Measurements from ENCODE around the gene EXOSC5.
A peak's percentile ranks its signal among the peaks of the same experiment; 100 is the strongest.
"Not testable (repeated sequence)": the region's sequence is repeated elsewhere in the genome, so short reads cannot be mapped to it uniquely, and the experiment has no call there.

The EXOSC5 gene

DNA sequence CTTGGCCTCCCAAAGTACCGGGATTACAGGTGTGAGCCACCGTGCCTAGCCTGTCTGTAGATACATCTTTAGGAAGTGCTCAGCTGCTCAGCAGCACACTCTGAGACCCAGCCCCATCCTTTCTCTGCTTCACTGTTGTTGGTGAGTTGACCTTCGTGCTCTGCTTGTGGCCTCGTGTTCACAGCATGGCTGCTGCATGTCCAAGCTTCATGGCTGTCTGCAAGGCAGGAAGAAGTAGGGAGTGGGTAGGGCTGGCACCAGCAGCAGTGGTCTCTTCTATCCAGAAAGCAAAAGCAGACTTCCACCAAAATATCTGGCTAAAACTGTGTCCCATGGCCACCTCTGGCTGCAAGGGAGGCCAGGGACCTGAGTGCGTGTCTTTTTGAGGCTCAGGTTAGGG is 15.8 kb upstream of the EXOSC5 start:
- TF ChIP-seq, protein P1, sequence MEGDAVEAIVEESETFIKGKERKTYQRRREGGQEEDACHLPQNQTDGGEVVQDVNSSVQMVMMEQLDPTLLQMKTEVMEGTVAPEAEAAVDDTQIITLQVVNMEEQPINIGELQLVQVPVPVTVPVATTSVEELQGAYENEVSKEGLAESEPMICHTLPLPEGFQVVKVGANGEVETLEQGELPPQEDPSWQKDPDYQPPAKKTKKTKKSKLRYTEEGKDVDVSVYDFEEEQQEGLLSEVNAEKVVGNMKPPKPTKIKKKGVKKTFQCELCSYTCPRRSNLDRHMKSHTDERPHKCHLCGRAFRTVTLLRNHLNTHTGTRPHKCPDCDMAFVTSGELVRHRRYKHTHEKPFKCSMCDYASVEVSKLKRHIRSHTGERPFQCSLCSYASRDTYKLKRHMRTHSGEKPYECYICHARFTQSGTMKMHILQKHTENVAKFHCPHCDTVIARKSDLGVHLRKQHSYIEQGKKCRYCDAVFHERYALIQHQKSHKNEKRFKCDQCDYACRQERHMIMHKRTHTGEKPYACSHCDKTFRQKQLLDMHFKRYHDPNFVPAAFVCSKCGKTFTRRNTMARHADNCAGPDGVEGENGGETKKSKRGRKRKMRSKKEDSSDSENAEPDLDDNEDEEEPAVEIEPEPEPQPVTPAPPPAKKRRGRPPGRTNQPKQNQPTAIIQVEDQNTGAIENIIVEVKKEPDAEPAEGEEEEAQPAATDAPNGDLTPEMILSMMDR (IDR thresholded peaks at IDR 0.05; ENCODE audit: low read depth, low read length) = no peak
- TF ChIP-seq POLR2A (IDR thresholded peaks at IDR 0.05; ENCODE audit: extremely low read depth, insufficient read length) = no peak
- TF ChIP-seq, protein P2, sequence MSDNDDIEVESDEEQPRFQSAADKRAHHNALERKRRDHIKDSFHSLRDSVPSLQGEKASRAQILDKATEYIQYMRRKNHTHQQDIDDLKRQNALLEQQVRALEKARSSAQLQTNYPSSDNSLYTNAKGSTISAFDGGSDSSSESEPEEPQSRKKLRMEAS (IDR thresholded peaks at IDR 0.05; ENCODE audit: low read depth, low read length) = no peak
- no peak for TF ChIP-seq MYC (IDR thresholded peaks at IDR 0.05; ENCODE audit: low read depth, low read length)
- no peak overlapping the region for H3K4me3 ChIP-seq (ENCODE audit: low read depth, low read length)
- no peak for DNase-seq (ENCODE audit: low read depth)

DNA sequence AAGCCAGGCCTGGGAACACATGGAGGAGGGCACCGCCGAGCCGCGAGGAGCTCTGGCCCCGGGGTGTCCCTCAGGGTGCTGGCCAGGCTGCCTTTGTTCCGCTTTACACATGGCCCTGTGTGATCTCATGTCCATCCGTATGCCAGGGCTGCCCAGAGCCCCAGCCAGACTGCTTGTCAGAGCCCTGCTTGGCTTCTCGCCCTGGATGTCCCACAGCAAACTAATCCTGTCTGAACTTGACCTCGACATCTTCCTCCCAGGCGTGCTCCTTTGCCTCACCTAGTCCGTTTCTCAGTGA is 14.8 kb upstream of the EXOSC5 start:
- DNase-seq (ENCODE audit: low read depth) = no peak
- TF ChIP-seq, protein P2 (IDR thresholded peaks at IDR 0.05; ENCODE audit: low read depth, low read length) = no peak
- TF ChIP-seq, protein P1 (IDR thresholded peaks at IDR 0.05; ENCODE audit: low read depth, low read length) = no peak
- TF ChIP-seq POLR2A (IDR thresholded peaks at IDR 0.05; ENCODE audit: extremely low read depth, insufficient read length) = no peak
- no peak for TF ChIP-seq MYC (IDR thresholded peaks at IDR 0.05; ENCODE audit: low read depth, low read length)
- H3K4me3 ChIP-seq (ENCODE audit: low read depth, low read length) = no peak overlapping the region

DNA sequence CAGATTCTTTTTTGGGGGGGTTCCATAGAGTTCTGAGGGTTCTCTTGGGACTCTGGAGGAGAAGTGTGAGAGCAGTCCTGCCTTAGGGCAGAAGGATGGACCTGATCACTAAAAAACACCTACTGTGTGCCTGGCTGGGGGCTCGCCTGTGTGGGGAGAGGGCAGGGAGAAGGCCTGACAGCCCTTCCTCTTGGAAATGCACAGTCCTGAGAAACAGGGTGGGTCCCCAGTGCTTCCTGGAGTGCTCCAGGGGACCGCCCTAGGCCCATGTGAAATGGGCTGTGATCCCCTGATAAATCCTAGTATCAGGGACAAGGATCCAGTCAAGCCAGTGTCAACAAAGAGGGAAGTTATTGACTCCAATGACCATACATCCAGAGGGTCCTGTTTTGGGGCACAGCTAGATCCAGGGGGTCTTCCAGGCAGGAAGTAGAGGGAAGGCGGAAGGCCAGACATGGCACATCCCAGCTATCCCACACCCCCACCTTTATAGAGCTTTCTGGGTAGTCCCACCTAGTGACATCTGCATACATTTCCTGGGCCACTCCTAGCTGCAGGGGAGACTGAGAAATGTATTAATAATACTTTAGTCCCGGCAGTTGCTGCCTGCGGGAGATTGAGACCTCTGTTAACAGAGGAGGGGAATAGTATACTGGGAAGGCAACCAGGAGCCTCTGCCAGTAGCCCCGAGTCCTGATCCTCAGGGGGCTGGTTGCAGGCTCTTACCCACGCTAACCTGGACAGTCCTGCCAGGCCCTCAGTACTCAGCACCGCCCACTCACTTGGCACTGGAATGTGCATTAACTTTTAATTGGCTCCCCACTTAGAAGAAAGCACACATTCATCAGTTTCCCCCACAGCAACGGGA is 14.2 kb upstream of the EXOSC5 start:
- TF ChIP-seq MYC (IDR thresholded peaks at IDR 0.05; ENCODE audit: low read depth, low read length) = no peak
- TF ChIP-seq, protein P1 (IDR thresholded peaks at IDR 0.05; ENCODE audit: low read depth, low read length) = no peak
- no peak for TF ChIP-seq POLR2A (IDR thresholded peaks at IDR 0.05; ENCODE audit: extremely low read depth, insufficient read length)
- TF ChIP-seq, protein P2 (IDR thresholded peaks at IDR 0.05; ENCODE audit: low read depth, low read length) = no peak
- DNase-seq (ENCODE audit: low read depth) = no peak
- no peak overlapping the region for H3K4me3 ChIP-seq (ENCODE audit: low read depth, low read length)

DNA sequence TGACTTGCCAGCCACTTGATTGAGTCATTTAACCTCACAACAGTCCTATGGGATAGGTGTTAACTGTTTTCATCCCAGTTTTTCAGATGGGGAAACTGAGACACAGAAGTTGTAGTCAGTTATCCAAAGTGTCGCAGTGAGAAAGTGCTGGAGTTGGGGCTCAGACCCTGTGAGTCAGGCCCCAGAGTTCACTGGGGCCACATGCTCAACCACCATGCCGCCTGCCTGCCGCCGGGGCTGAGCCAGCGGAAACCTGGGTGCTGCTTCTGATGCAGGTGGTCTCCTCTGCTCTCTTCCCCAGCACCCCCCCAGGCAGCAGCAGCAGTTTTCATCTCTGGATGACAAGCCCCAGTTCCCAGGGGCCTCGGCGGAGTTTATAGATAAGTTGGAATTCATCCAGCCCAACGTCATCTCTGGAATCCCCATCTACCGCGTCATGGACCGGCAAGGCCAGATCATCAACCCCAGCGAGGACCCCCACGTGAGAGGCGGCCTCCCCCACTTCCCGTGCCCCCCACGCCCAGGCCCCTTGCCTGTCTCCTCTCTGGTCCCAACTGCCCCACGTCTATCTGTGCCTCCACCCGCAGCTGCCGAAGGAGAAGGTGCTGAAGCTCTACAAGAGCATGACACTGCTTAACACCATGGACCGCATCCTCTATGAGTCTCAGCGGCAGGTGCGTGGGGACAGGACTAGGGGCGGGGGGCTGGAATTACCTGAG is 13.3 kb upstream of the EXOSC5 start:
- no peak overlapping the region for H3K4me3 ChIP-seq (ENCODE audit: low read depth, low read length)
- no peak for DNase-seq (ENCODE audit: low read depth)
- TF ChIP-seq, protein P1 (IDR thresholded peaks at IDR 0.05; ENCODE audit: low read depth, low read length) = no peak
- TF ChIP-seq POLR2A (IDR thresholded peaks at IDR 0.05; ENCODE audit: extremely low read depth, insufficient read length) = no peak
- TF ChIP-seq MYC (IDR thresholded peaks at IDR 0.05; ENCODE audit: low read depth, low read length) = no peak
- TF ChIP-seq, protein P2 (IDR thresholded peaks at IDR 0.05; ENCODE audit: low read depth, low read length) = no peak

DNA sequence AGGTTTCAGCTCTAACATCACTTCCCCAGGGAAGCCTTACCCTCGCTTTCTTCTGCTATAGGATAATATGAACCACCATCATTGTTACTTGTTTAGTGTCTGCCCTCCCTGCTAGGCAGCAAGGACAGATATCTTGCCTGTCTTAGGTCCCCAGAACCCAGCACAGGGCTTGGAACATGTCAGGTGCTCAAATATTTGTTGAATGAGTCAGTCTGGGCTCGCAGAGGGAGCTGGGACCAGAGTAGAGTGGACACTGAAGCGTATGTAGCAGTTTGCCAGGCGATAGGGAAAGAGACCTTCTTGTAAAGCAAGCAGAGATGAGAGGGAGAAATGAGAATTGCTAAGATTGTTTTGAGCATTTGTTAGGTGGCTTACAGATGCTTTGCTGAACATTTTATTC is 12.1 kb upstream of the EXOSC5 start:
- no peak for TF ChIP-seq MYC (IDR thresholded peaks at IDR 0.05; ENCODE audit: low read depth, low read length)
- TF ChIP-seq, protein P1 (IDR thresholded peaks at IDR 0.05; ENCODE audit: low read depth, low read length) = no peak
- H3K4me3 ChIP-seq (ENCODE audit: low read depth, low read length) = no peak overlapping the region
- peak; percentile 29 for DNase-seq (ENCODE audit: low read depth)

DNA sequence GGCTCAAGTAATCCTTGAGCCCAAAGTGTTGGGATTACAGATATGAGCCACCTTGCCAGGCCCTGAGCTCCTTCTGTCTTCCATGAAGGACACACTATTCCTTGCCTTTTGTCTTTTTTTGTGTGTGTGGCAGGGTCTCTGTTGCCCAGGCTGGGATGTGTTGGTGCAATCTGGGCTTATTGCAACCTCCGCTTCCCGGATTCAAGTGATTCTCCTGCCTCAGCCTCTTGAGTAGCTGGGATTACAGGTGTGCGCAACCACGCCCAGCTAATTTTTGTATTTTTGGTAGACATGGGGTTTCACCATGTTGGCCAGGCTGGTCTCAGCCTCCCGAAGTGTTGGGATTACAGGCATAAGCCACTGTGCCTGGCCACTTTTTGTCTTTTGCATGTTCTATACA is 11.7 kb upstream of the EXOSC5 start:
- not testable (repeated sequence) for H3K4me3 ChIP-seq (ENCODE audit: low read depth, low read length)

More for the DNA sequence above, 11.7 kb upstream of the EXOSC5 start:
- DNase-seq (ENCODE audit: low read depth) = not testable (repeated sequence)
